Neural cell (in vitro differentiated cells): ENCODE measurements around the gene SWI5. TPM values are rescaled to one million over a fixed set of nuclear protein-coding genes. Genes with fewer than 3 reads are reported as not detected.

Experiments used
- H2AFZ ChIP-seq: fragments of 200-600, 300-800 bp; sonication (generic), shearing (Covaris generic); 2 replicates; pipeline ENCODE4 v1.6.0; 2014; ENCODE audit warnings: low read depth, mild to moderate bottlenecking, antibody characterized with exemption, low read length, moderate library complexity
- H3F3A ChIP-seq: fragments of 200-600 bp; shearing (Covaris generic); 2 replicates; pipeline ENCODE4 v1.6.1; 2016; ENCODE audit warnings: mild to moderate bottlenecking, moderate library complexity, mixed read lengths, antibody characterized with exemption, low read length; ENCODE audit not compliant: insufficient read depth, poor library complexity, severe bottlenecking
- H3K27ac ChIP-seq: fragments of 200-600, 300-800 bp; sonication (generic), shearing (Covaris generic); 2 replicates; pipeline ENCODE4 v1.5.1; 2014; ENCODE audit warnings: mild to moderate bottlenecking, low read length, moderate library complexity
- H3K27me3 ChIP-seq: fragments of 300-800, 200-600 bp; sonication (generic), shearing (Covaris generic); 2 replicates; pipeline ENCODE4 v1.6.0; 2014; ENCODE audit warnings: mild to moderate bottlenecking, low read depth, low read length, moderate library complexity; ENCODE audit not compliant: insufficient read depth
- H3K36me3 ChIP-seq: fragments of 300-800, 200-600 bp; sonication (generic), shearing (Covaris generic); 2 replicates; pipeline ENCODE4 v1.5.1; 2014; ENCODE audit warnings: mild to moderate bottlenecking, antibody characterized with exemption, low read length, moderate library complexity; ENCODE audit not compliant: insufficient read depth
- H3K4me2 ChIP-seq: fragments of 300-800, 200-600 bp; sonication (generic), shearing (Covaris generic); 2 replicates; pipeline ENCODE4 v1.6.0; 2014; ENCODE audit warnings: mild to moderate bottlenecking, low read length
- H3K4me3 ChIP-seq: fragments of 300-800, 200-600 bp; sonication (generic), shearing (Covaris generic); 2 replicates; pipeline ENCODE4 v1.5.1; 2014; ENCODE audit warnings: mild to moderate bottlenecking, low read length, moderate library complexity
- H3K79me2 ChIP-seq: fragments of 200-600 bp; shearing (Covaris generic); replicated peaks from 2 replicates; pipeline ENCODE4 v1.6.0; 2014; ENCODE audit warnings: mild to moderate bottlenecking, low read length, moderate library complexity; ENCODE audit not compliant: insufficient read depth
- H3K9ac ChIP-seq: fragments of 300-800, 200-600 bp; sonication (generic), shearing (Covaris generic); 2 replicates; pipeline ENCODE4 v1.6.1; 2016; ENCODE audit warnings: mild to moderate bottlenecking, low read length, mixed read lengths
- H3K9me2 ChIP-seq: fragments of 200-600 bp; shearing (Covaris generic); 2 replicates; pipeline ENCODE4 v1.6.1; 2016; ENCODE audit warnings: mild to moderate bottlenecking, low read length, mixed read lengths; ENCODE audit not compliant: insufficient read depth
- H3K9me3 ChIP-seq: fragments of 200-600, 300-800 bp; sonication (generic), shearing (Covaris generic); 2 replicates; pipeline ENCODE4 v1.6.1; 2016; ENCODE audit warnings: mild to moderate bottlenecking, mixed run types, low read length, moderate library complexity, mixed read lengths
- H4K20me1 ChIP-seq: fragments of 200-600 bp; shearing (Covaris generic); 2 replicates; pipeline ENCODE4 v1.6.1; 2016; ENCODE audit warnings: mild to moderate bottlenecking, mixed run types; ENCODE audit not compliant: insufficient read depth
- CTCF ChIP-seq: fragments of 450-650 bp; IDR thresholded peaks from 2 replicates; pipeline ENCODE4 v1.5.1; 2014; ENCODE audit warnings: antibody characterized with exemption, mild to moderate bottlenecking, moderate library complexity; ENCODE audit not compliant: poor library complexity, severe bottlenecking
- EP300 ChIP-seq: fragments of 450-650 bp; conservative IDR thresholded peaks from 2 replicates; pipeline ENCODE4 v1.6.1; 2014; ENCODE audit warnings: antibody characterized with exemption, mild to moderate bottlenecking, moderate library complexity; ENCODE audit not compliant: poor library complexity, severe bottlenecking
- EZH2 ChIP-seq: fragments of 200-600, 300-800 bp; shearing (Covaris generic), sonication (generic); IDR thresholded peaks from 2 replicates; pipeline ENCODE4 v1.6.1; 2014; ENCODE audit warnings: antibody characterized with exemption, low read length, borderline replicate concordance, mild to moderate bottlenecking; ENCODE audit not compliant: insufficient read depth, poor library complexity, severe bottlenecking
- MXI1 ChIP-seq: fragments of 450-650 bp; conservative IDR thresholded peaks from 2 replicates; pipeline ENCODE4 v1.6.1; 2014; ENCODE audit warnings: antibody characterized with exemption, mild to moderate bottlenecking; ENCODE audit not compliant: poor library complexity, severe bottlenecking
- POLR2AphosphoS5 ChIP-seq: IDR thresholded peaks from 2 replicates; pipeline ENCODE4 v1.6.1; 2012
- RAD21 ChIP-seq: fragments of 450-650 bp; conservative IDR thresholded peaks from 2 replicates; pipeline ENCODE4 v1.6.1; 2014; ENCODE audit warnings: antibody characterized with exemption, mild to moderate bottlenecking, moderate library complexity
- REST ChIP-seq: IDR thresholded peaks from 2 replicates; pipeline ENCODE4 v1.6.1; 2012; ENCODE audit warnings: borderline replicate concordance
- SMC3 ChIP-seq: fragments of 450-650 bp; conservative IDR thresholded peaks from 2 replicates; pipeline ENCODE4 v1.6.1; 2014; ENCODE audit warnings: antibody characterized with exemption, mild to moderate bottlenecking, moderate library complexity; ENCODE audit not compliant: poor library complexity
- TAF1 ChIP-seq: IDR thresholded peaks from 2 replicates; pipeline ENCODE4 v1.6.1; 2012; ENCODE audit warnings: low read depth
- polyA plus RNA-seq: library from polyadenylated mRNA; depleted of rRNA; stranded (reverse); fragments of >200 nt; gene quantifications from 2 replicates; pipeline ENCODE4 v1.2.3, GENCODE V29; 2014

Gene SWI5
- polyA plus RNA-seq, 1 donor from 2014 or later: 67.1 TPM

GRCh38 chr9:128260340-128260739, 15.7 kb upstream of the SWI5 start:
- Histone ChIP-seq H4K20me1 (no peaks in the 10 kb centered on the region), H2AFZ (no peak overlapping the region), H3K4me3 (no peak overlapping the region), H3K36me3 (no peaks in the 10 kb centered on the region), H3K79me2 (no peaks in the 10 kb centered on the region), H3K9ac (no peak overlapping the region), H3K27me3 (no peaks in the 10 kb centered on the region), H3K4me2 (no peak overlapping the region), H3F3A (no peaks in the 10 kb centered on the region), H3K27ac (no peak overlapping the region), H3K9me2 (no peaks in the 10 kb centered on the region), H3K9me3 (no peaks in the 10 kb centered on the region)
- no peak for TF ChIP-seq MXI1
- no peak for TF ChIP-seq REST
- TF ChIP-seq RAD21: no peak
- no peak for TF ChIP-seq CTCF
- TF ChIP-seq SMC3: no peak
- no peak for TF ChIP-seq POLR2AphosphoS5
- no peak for TF ChIP-seq EP300
- TF ChIP-seq EZH2: no peak
- TF ChIP-seq TAF1: no peak

- H2AFZ ChIP-seq: no peak overlapping the region
- no peak overlapping the region for H3K4me2 ChIP-seq
- no peak overlapping the region for H3K27ac ChIP-seq
- H4K20me1 ChIP-seq: no peaks in the 10 kb centered on the region
- H3K36me3 ChIP-seq: no peaks in the 10 kb centered on the region
- no peak overlapping the region for H3K9ac ChIP-seq
- H3K79me2 ChIP-seq: no peaks in the 10 kb centered on the region
- H3K4me3 ChIP-seq: no peak overlapping the region
- no peaks in the 10 kb centered on the region for H3K9me3 ChIP-seq
- H3F3A ChIP-seq: no peaks in the 10 kb centered on the region
- TF ChIP-seq SMC3 (no peak), POLR2AphosphoS5 (no peak), MXI1 (no peak), EP300 (no peak), CTCF (no peak), REST (no peak), RAD21 (no peak), EZH2 (no peak), TAF1 (no peak)
- H3K27me3 ChIP-seq: no peaks in the 10 kb centered on the region
- H3K9me2 ChIP-seq: no peaks in the 10 kb centered on the region
These were observed 13.4 kb upstream of the SWI5 start for GRCh38 chr9:128262687-128263086.
